ENCODE measurements around the gene SNCB. TPM values are rescaled to one million over a fixed set of nuclear protein-coding genes. Genes with fewer than 3 reads are reported as not detected.
A peak's percentile ranks its signal among the peaks of the same experiment; 100 is the strongest.
"Not testable (repeated sequence)": the region's sequence is repeated elsewhere in the genome, so short reads cannot be mapped to it uniquely, and the experiment has no call there.

SNCB gene
- total RNA-seq, 1 donor from 2014 or later, result not detected

GRCh38 chr5:176621661-176622079, 8.7 kb downstream of the SNCB start:
- peak; percentile 26 for DNase-seq

- DNase-seq, result no peak
Observed at GRCh38 chr5:176620333-176620981, 9.9 kb downstream of the SNCB start.

GRCh38 chr5:176619569-176620332, 10.6 kb downstream of the SNCB start:
- DNase-seq, result no peak

- peak; percentile 79 for DNase-seq
Observed at GRCh38 chr5:176619203-176619568, 11.1 kb downstream of the SNCB start.

GRCh38 chr5:176618783-176619182, 11.6 kb downstream of the SNCB start:
- DNase-seq, result no peak

GRCh38 chr5:176616511-176616910, 13.8 kb downstream of the SNCB start:
- no peak for DNase-seq

GRCh38 chr5:176614805-176615478, 15.4 kb downstream of the SNCB start:
- no peak for DNase-seq

- DNase-seq, result no peak
Observed at GRCh38 chr5:176612855-176613254, 17.5 kb downstream of the SNCB start.

- DNase-seq, result no peak
Observed at GRCh38 chr5:176612008-176612407, 18.3 kb downstream of the SNCB start.

- peak; percentile 91 for DNase-seq
Observed at GRCh38 chr5:176611435-176611834, 18.9 kb downstream of the SNCB start.

GRCh38 chr5:176610435-176610773, 19.9 kb downstream of the SNCB start:
- DNase-seq, result no peak

GRCh38 chr5:176609724-176610434, 20.5 kb downstream of the SNCB start, which contains the start of gene GPRIN1:
Gene GPRIN1 (minus strand): TSS chr5:176610156. CDS start chr5:176599834, 10,322 bp downstream.
- peak; percentile 73 for DNase-seq

- DNase-seq, result no peak
Observed at GRCh38 chr5:176608937-176609723, 21.2 kb downstream of the SNCB start.

- DNase-seq, result no peak
Observed at GRCh38 chr5:176608142-176608705, 22.1 kb downstream of the SNCB start.

- DNase-seq, result no peak
Observed at GRCh38 chr5:176606875-176607274, 23.5 kb downstream of the SNCB start.

GRCh38 chr5:176606032-176606431, 24.3 kb downstream of the SNCB start:
- no peak for DNase-seq

GRCh38 chr5:176603091-176603490, 27.2 kb downstream of the SNCB start:
- DNase-seq, result no peak

GRCh38 chr5:176601901-176602482, 28.3 kb downstream of the SNCB start:
- DNase-seq, result no peak

- DNase-seq, result not testable (repeated sequence)
Observed at GRCh38 chr5:176599749-176600430, 30.4 kb downstream of the SNCB start.

Data from tongue (tissue), 2 donors.